Mesendoderm (in vitro differentiated cells): ENCODE data around the gene PYCR2.

Experiments used
- DNase-seq: peaks from one replicate; pipeline ENCODE4 v3.0.0; 2013
- H2AK5ac ChIP-seq: 2 replicates; pipeline ENCODE4 v1.6.1; 2013; ENCODE audit warnings: low read length, inconsistent platforms
- H2BK120ac ChIP-seq: 2 replicates; pipeline ENCODE4 v1.6.1; 2013; ENCODE audit warnings: low read depth, mild to moderate bottlenecking, low read length, moderate library complexity, mixed read lengths
- H2BK15ac ChIP-seq: replicated peaks from 2 replicates; pipeline ENCODE4 v1.6.1; 2013; ENCODE audit warnings: low read depth, mild to moderate bottlenecking, moderate library complexity
- H2BK5ac ChIP-seq: 2 replicates; pipeline ENCODE4 v1.6.1; 2013; ENCODE audit warnings: low read length, inconsistent platforms
- H3K18ac ChIP-seq: 2 replicates; pipeline ENCODE4 v1.6.1; 2013; ENCODE audit warnings: mild to moderate bottlenecking, low read length, mixed read lengths
- H3K23ac ChIP-seq: one replicate; pipeline ENCODE4 v1.6.1; 2013; ENCODE audit warnings: low read length
- H3K27ac ChIP-seq: 2 replicates; pipeline ENCODE4 v1.5.1; 2013; ENCODE audit warnings: low read depth, mild to moderate bottlenecking, inconsistent platforms, low read length, moderate library complexity
- H3K27me3 ChIP-seq: 2 replicates; pipeline ENCODE4 v1.6.1; 2013; ENCODE audit warnings: low read length, control low read depth, mild to moderate bottlenecking, inconsistent platforms; ENCODE audit not compliant: insufficient read depth, poor library complexity
- H3K36me3 ChIP-seq: 2 replicates; pipeline ENCODE4 v1.6.1; 2013; ENCODE audit warnings: low read length, inconsistent platforms; ENCODE audit not compliant: control insufficient read depth, insufficient read depth
- H3K4ac ChIP-seq: one replicate; pipeline ENCODE4 v1.6.1; 2013; ENCODE audit warnings: low read depth, mild to moderate bottlenecking, low read length, moderate library complexity
- H3K4me1 ChIP-seq: 2 replicates; pipeline ENCODE4 v1.6.1; 2013; ENCODE audit warnings: low read depth, low read length, inconsistent platforms; ENCODE audit not compliant: control insufficient read depth
- H3K4me2 ChIP-seq: 2 replicates; pipeline ENCODE4 v1.6.1; 2013; ENCODE audit warnings: low read length
- H3K4me3 ChIP-seq: 2 replicates; pipeline ENCODE4 v1.5.1; 2013; ENCODE audit warnings: mild to moderate bottlenecking, low read length
- H3K56ac ChIP-seq: one replicate; pipeline ENCODE4 v1.6.1; 2013; ENCODE audit warnings: low read length
- H3K79me1 ChIP-seq: 2 replicates; pipeline ENCODE4 v1.6.1; 2013; ENCODE audit warnings: low read length, inconsistent platforms
- H3K79me2 ChIP-seq: 2 replicates; pipeline ENCODE4 v1.6.1; 2013; ENCODE audit warnings: mild to moderate bottlenecking, low read length; ENCODE audit not compliant: control insufficient read depth, insufficient read depth
- H3K9ac ChIP-seq: 2 replicates; pipeline ENCODE4 v1.6.1; 2013; ENCODE audit warnings: low read length, inconsistent platforms
- H4K5ac ChIP-seq: one replicate; pipeline ENCODE4 v1.6.1; 2013; ENCODE audit warnings: low read length
- H4K8ac ChIP-seq: one replicate; pipeline ENCODE4 v1.6.1; 2013; ENCODE audit warnings: low read depth, mild to moderate bottlenecking, control low read depth, low read length, moderate library complexity
- whole genome bisulfite sequencing: extraction: QIAGEN DNeasy Blood & Tissue Kit; methylation state at CpG from one replicate; pipeline ENCODE4 v1.1.7; 2013; ENCODE audit warnings: low lambda C conversion rate, missing lambda C conversion rate; ENCODE audit not compliant: insufficient coverage; ENCODE audit errors: extremely low coverage; 5-methylcytosine and 5-hydroxymethylcytosine counted together

PYCR2 gene

GRCh38 chr1:225881081-225881958, 42.7 kb downstream of the PYCR2 start:
- Histone ChIP-seq H2BK5ac (peak overlapping the region; percentile 69), H3K27me3 (no peaks in the 10 kb centered on the region), H3K79me1 (peaks cover 18% of the 10 kb centered on the region)

DNA sequence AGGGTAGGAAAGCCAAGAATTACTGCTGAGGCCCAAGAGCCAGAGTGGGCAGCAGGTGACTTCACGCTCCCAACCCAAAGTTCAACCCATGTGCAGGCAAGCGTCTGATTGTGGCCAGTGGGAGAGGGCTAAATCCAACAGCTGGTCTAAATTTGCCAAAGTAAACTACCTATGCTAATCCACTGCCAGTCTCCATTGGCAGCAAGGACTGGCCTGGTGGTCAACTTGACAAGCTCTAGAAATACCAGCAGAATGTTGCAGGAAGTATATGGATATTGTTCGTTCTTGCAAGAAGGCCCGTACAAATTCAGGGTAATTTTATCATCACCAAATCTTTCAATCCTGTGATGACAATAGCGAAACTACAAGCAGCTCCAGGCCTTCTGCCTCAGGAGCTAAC, 43.4 kb downstream of the PYCR2 start:
- Histone ChIP-seq H3K9ac (peak overlapping the region; percentile 71), H3K79me1 (peaks cover 18% of the 10 kb centered on the region), H3K4me3 (no peak overlapping the region), H3K79me2 (peaks cover 19% of the 10 kb centered on the region), H3K27me3 (no peaks in the 10 kb centered on the region), H3K4ac (no peak overlapping the region), H2AK5ac (no peak overlapping the region), H4K8ac (no peak overlapping the region), H3K56ac (peak overlapping the region; percentile 78), H3K23ac (no peak overlapping the region), H4K5ac (no peak overlapping the region), H3K4me2 (no peak overlapping the region), H3K36me3 (no peaks in the 10 kb centered on the region), H3K27ac (no peak overlapping the region), H2BK15ac (no peak overlapping the region), H2BK120ac (no peak overlapping the region), H3K4me1 (peaks cover 5% of the 10 kb centered on the region), H2BK5ac (no peak overlapping the region), H3K18ac (no peak overlapping the region)
- DNase-seq, result no peak
- WGBS, result no CpG with 5 or more reads among the region's 5 CpGs

More at GRCh38 chr1:225881081-225881958, 42.7 kb downstream of the PYCR2 start:
- Histone ChIP-seq H3K79me2 (peaks cover 19% of the 10 kb centered on the region), H3K4ac (peak overlapping the region; percentile 70), H4K8ac (peak overlapping the region; percentile 7), H3K27ac (peak overlapping the region; percentile 67), H2BK120ac (peak overlapping the region; percentile 56), H2AK5ac (peak overlapping the region; percentile 33), H4K5ac (no peak overlapping the region), H3K56ac (peak overlapping the region; percentile 78), H3K4me3 (peak overlapping the region; percentile 34), H2BK15ac (no peak overlapping the region), H3K18ac (peak overlapping the region; percentile 88), H3K4me2 (peak overlapping the region; percentile 84), H3K9ac (peak overlapping the region; percentile 71), H3K36me3 (peaks cover 1% of the 10 kb centered on the region), H3K4me1 (peaks cover 5% of the 10 kb centered on the region), H3K23ac (peak overlapping the region; percentile 11)
- WGBS, result no CpG with 5 or more reads among the region's 25 CpGs
- peak; percentile 79 for DNase-seq

DNA sequence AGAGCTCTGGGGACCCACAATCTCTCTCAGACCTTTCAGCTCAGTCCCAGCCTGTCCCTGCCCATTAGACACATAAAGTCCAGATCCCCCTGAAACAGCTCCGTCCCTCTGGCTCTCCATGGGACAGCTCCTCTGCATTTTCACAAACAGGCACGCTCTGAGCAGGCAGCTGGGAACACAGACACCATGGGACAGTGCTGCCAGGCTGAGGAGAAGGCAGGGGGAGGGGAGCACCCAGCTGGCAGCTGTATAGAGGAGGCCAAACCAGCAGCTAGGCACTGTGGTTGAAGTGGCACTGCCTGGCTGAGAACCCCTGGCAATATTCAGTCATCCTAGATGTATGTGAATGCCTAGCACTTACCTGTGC, 43.8 kb downstream of the PYCR2 start:
- WGBS, result no CpG with 5 or more reads among the region's 2 CpGs
- H3K4me3 ChIP-seq, result no peak overlapping the region
- H4K8ac ChIP-seq, result no peak overlapping the region
- H3K4me1 ChIP-seq, result peaks cover 5% of the 10 kb centered on the region
- H4K5ac ChIP-seq, result no peak overlapping the region
- H3K9ac ChIP-seq, result peak overlapping the region; percentile 71
- H2AK5ac ChIP-seq, result no peak overlapping the region
- H3K4me2 ChIP-seq, result no peak overlapping the region
- H3K79me2 ChIP-seq, result peaks cover 19% of the 10 kb centered on the region
- no peaks in the 10 kb centered on the region for H3K36me3 ChIP-seq
- no peak overlapping the region for H2BK5ac ChIP-seq
- H3K23ac ChIP-seq, result no peak overlapping the region
- H3K56ac ChIP-seq, result peak overlapping the region; percentile 17
- no peak overlapping the region for H3K18ac ChIP-seq
- H2BK120ac ChIP-seq, result no peak overlapping the region
- H3K27me3 ChIP-seq, result no peaks in the 10 kb centered on the region
- no peak overlapping the region for H2BK15ac ChIP-seq
- DNase-seq, result no peak
- H3K27ac ChIP-seq, result no peak overlapping the region
- no peak overlapping the region for H3K4ac ChIP-seq
- peaks cover 18% of the 10 kb centered on the region for H3K79me1 ChIP-seq

GRCh38 chr1:225879521-225880221, 44.4 kb downstream of the PYCR2 start:
- no peak overlapping the region for H3K27ac ChIP-seq
- no peaks in the 10 kb centered on the region for H3K27me3 ChIP-seq
- no peak overlapping the region for H2BK15ac ChIP-seq
- no peak overlapping the region for H3K18ac ChIP-seq
- no peak overlapping the region for H4K8ac ChIP-seq
- DNase-seq, result no peak
- peaks cover 18% of the 10 kb centered on the region for H3K79me1 ChIP-seq
- peaks cover 5% of the 10 kb centered on the region for H3K4me1 ChIP-seq
- H2BK120ac ChIP-seq, result no peak overlapping the region
- no peaks in the 10 kb centered on the region for H3K36me3 ChIP-seq
- H3K4ac ChIP-seq, result no peak overlapping the region
- H3K56ac ChIP-seq, result peak overlapping the region; percentile 17
- peaks cover 19% of the 10 kb centered on the region for H3K79me2 ChIP-seq
- no peak overlapping the region for H2AK5ac ChIP-seq
- no peak overlapping the region for H3K4me2 ChIP-seq
- H3K23ac ChIP-seq, result peak overlapping the region; percentile 15
- no peak overlapping the region for H2BK5ac ChIP-seq
- no peak overlapping the region for H4K5ac ChIP-seq
- no peak overlapping the region for H3K4me3 ChIP-seq
- H3K9ac ChIP-seq, result peak overlapping the region; percentile 71
- WGBS, result no CpG with 5 or more reads among the region's 8 CpGs

DNA sequence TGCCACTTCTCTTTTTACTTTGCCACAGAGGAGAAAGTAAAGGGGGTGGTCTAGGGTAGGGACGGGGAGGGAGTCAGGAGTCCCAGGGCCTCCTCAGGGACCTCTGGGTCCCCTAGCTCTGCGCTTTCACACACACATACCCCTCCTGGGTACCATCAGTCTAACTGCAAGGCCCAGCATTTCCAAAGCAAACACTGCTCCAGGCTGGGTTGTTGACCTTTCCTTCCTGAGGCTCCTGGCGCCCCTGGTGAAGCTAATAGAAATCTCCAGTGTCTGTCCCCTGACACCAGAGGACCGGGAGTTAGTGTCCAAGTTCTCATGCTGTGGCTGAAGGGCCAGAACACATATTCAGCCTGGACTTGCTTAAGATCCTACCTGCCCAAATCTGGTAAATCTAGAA, 45.8 kb downstream of the PYCR2 start:
- Histone ChIP-seq H3K56ac (peak overlapping the region; percentile 19), H2BK15ac (no peak overlapping the region), H3K4me2 (no peak overlapping the region), H3K79me2 (peaks cover 19% of the 10 kb centered on the region), H3K27me3 (no peaks in the 10 kb centered on the region), H2BK120ac (no peak overlapping the region), H3K9ac (no peak overlapping the region), H2AK5ac (no peak overlapping the region), H3K36me3 (peaks cover 3% of the 10 kb centered on the region), H4K5ac (no peak overlapping the region), H4K8ac (no peak overlapping the region), H2BK5ac (no peak overlapping the region), H3K4me1 (peaks cover 5% of the 10 kb centered on the region), H3K4ac (no peak overlapping the region), H3K18ac (no peak overlapping the region), H3K23ac (no peak overlapping the region), H3K27ac (no peak overlapping the region), H3K79me1 (peaks cover 21% of the 10 kb centered on the region), H3K4me3 (no peak overlapping the region)
- WGBS, result no CpG with 5 or more reads among the region's 4 CpGs
- DNase-seq, result no peak
